D721Med (cell line): Measurements from ENCODE around the gene SYT2.
"Not testable (repeated sequence)": the region's sequence is repeated elsewhere in the genome, so short reads cannot be mapped to it uniquely, and the experiment has no call there.

Source experiments
- DNase-seq: peaks from one replicate; pipeline ENCODE4 v3.0.0; 2011; ENCODE audit warnings: low spot score; ENCODE audit not compliant: insufficient read length
- FAIRE-seq: peaks from 2 replicates; lab custom pipeline; 2011; peaks lifted over from hg19 to GRCh38; lab: Jason Lieb, UNC
- TF ChIP-seq, protein P1 (sequence below): IDR thresholded peaks from 2 replicates; pipeline ENCODE4 v1.5.1; 2012; ENCODE audit warnings: mild to moderate bottlenecking, control low read depth; ENCODE audit not compliant: insufficient read depth; ENCODE audit errors: missing control alignments

Gene SYT2

DNA sequence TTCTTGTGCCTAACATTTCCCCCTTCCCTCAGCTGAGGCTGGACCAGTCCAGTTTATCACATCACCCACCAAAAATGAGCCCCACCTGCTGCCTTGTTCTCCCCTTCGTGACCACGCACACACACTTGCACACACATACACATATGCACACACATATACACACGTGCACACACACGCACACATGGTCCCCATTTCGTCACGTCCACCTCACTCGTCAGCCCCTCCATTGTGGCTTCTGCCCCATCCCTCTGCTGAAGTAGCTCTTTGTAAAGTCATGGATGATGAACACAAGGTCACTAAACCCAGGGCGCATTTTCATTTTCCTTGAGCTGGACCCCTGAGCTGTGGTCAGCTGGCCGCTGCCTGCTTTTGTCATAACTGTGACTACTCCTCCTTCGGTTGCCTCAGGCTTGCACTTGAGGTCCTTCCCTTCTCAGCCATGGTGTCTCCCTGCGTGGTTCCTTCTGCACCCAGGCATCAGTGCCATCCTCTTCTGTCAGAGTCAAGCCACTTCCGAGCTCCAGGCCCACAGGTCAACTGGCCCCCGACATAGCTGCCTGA, 93.8 kb downstream of the SYT2 start:
- TF ChIP-seq, protein P1, sequence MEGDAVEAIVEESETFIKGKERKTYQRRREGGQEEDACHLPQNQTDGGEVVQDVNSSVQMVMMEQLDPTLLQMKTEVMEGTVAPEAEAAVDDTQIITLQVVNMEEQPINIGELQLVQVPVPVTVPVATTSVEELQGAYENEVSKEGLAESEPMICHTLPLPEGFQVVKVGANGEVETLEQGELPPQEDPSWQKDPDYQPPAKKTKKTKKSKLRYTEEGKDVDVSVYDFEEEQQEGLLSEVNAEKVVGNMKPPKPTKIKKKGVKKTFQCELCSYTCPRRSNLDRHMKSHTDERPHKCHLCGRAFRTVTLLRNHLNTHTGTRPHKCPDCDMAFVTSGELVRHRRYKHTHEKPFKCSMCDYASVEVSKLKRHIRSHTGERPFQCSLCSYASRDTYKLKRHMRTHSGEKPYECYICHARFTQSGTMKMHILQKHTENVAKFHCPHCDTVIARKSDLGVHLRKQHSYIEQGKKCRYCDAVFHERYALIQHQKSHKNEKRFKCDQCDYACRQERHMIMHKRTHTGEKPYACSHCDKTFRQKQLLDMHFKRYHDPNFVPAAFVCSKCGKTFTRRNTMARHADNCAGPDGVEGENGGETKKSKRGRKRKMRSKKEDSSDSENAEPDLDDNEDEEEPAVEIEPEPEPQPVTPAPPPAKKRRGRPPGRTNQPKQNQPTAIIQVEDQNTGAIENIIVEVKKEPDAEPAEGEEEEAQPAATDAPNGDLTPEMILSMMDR: no peak
- DNase-seq: no peak
- no peak for FAIRE-seq

DNA sequence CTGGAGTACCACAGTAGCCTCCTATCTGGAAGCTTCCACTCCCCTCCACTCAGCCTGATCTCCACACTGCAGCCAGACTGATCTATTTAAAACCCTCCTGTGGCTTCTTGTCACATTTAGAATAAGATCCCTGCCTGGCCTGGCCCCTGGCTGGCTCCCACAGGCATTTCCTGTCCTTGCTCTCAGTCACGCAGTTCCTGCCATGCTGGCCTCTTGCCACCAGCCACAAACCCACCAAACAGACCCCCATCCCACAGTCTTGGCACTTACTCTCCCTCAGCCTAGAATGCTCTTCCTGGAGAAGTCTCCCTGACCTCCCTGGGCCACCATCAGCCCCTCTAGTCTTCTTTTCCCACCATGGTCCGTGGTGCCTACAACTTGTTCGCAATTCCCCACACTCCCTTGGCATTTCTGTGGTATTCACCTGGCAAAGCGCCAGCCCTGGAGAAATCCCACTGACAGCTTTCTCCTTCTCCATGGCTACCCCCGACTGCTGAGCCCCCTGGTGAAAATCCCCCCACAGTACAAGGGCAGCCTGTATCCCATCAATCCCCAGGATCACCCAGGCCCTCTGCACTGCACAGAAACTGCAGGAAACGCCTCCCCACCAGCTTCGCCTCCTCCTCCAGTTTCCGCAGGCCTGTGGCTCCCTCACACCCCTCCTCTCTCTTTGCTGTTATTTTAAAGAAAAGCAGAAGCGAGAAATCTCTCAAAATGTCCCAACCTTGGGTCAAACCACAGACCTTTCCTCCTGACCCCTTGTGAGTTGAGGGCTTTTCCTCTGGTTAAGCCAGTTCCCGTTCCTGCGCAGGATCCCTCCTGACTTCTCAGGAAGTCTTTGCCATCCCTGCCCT, 94.5 kb downstream of the SYT2 start:
- TF ChIP-seq, protein P1: no peak
- FAIRE-seq (no peak), DNase-seq (no peak)

DNA sequence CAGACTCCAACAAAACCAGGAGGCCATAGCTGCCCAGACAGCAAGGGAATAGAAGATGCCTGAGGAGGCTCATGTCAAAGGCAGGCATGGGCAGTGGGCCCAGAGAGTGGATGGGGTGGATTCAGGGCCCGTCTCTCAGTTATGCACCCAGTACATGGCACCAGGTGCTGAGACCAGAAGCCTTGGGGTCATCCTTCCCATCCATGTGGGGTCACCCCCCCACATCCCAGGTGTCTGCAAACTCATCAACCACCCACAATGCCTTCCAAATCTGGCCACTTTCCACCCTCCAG, 95.1 kb downstream of the SYT2 start:
- not testable (repeated sequence) for DNase-seq, FAIRE-seq

DNA sequence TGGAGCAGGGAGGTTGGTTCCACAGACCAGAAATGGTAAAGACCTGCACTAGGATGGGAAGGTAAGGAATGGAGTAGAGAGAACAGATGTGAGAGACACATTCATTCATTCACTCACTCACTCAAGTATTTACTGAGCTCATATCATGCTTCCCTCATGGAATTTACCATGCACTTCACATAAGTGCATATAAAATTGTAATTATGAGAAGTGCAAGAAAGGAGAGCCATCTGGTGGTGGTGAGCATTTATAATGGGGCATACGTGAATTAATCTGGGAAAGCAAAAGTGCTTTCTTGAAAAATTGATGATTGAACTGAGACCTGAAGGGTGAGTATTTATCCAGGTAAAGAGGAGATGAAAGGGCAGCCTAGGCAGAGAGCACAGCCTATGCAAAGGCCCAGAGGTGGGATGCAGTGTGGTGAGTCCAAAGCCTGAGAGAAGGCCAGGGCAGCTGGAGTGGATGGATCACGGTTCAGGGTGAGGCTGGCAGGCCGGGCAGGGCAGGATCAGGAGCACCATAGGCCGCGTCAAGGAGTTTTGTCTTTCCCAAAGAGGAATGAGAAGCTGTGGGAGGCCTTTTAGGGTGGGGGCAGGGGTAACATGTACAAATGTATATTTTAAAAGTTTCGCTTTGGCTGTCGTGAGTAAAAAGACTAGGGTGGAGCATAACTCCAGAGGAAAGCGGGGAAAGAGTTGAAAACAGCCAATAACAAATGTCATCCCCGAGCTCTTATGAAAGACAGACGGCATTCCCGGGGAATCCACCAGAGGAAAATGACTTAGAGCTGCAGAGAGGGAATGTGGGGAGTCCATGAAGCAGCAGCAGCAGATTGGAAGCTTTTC, 95.7 kb downstream of the SYT2 start:
- FAIRE-seq, DNase-seq: not testable (repeated sequence)
- TF ChIP-seq, protein P1: peak; percentile 30

DNA sequence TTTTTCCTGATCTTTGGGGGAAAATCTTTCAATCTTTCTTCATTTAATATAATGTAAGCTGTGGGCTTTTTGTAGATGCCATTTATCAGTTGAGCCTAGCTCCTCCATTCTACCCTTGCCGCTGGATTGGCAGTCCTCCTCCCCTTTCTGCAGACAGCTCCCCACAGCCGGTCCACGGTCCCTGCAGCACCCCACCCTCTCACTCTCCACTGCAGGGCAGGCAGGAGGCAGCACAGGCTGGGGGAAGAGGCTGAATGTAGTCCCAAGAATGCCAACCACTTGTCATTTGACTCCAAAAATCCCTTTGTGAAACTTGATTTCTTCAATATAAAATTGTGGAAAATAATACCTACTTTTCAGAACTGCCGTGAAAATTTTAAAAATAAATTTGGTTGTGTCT, 96.7 kb downstream of the SYT2 start:
- TF ChIP-seq, protein P1: no peak
- no peak for DNase-seq
- no peak for FAIRE-seq

DNA sequence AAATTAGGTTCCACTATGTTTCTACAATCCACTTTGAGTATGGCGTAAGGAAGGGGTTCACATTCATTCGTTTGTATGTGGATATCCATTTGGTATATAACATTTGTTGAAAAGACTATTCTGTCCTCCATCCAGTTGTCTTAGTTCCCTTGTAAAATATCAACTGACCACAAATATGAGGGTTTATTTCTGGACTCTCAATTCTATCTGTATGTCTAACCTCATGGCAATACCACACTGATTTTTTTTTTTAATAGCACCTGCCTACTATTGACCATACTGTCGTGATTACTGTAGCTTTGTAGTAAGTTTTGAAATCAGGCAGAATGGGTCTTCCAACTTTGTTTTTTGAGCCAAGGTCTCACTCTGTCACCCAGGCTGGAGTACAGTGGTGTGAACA, 98.2 kb downstream of the SYT2 start:
- not testable (repeated sequence) for DNase-seq, FAIRE-seq

DNA sequence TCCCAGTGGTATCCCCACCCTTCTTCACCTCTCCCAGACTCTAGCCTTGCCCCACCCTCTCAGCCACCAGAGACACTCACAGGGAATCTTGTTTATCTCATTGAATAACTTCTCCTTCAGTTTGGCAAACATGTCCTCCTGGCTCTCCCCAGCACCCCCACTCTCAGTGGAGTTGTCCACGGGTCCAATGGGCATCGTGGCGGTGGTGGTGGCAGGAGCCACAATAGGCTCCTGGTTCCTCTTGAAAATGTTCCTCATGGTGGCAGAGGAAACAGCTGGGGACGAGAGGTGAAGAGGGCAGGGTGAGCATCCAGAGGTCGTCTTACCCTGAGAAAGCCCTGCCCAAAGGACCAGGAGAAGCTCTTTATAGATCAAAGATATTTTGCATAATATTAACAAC, 104.7 kb downstream of the SYT2 start:
- DNase-seq (no peak), FAIRE-seq (no peak)
- TF ChIP-seq, protein P1: no peak

DNA sequence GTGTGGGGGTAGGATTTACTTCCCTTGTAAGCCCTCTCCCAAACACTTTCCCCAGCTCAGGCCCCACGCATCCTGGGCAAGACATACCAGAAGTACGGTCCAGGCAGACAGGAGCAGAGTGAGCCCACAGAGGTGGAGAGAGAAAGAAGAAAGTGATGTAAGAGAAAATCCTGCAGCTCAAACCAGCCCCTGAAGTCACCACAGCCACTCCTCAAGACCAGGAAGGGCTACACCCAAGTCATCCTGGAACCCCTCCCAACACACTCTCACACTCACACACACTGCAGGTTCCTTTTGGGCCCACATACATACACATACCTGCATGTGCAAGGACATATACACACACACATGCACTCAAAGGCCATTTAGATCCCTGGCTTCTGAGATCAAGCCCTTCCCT, 106.8 kb downstream of the SYT2 start:
- TF ChIP-seq, protein P1: no peak
- no peak for FAIRE-seq

More for the DNA sequence above, 106.8 kb downstream of the SYT2 start:
- no peak for DNase-seq
